ENCODE results near the gene CAPN1.

The CAPN1 gene

DNA sequence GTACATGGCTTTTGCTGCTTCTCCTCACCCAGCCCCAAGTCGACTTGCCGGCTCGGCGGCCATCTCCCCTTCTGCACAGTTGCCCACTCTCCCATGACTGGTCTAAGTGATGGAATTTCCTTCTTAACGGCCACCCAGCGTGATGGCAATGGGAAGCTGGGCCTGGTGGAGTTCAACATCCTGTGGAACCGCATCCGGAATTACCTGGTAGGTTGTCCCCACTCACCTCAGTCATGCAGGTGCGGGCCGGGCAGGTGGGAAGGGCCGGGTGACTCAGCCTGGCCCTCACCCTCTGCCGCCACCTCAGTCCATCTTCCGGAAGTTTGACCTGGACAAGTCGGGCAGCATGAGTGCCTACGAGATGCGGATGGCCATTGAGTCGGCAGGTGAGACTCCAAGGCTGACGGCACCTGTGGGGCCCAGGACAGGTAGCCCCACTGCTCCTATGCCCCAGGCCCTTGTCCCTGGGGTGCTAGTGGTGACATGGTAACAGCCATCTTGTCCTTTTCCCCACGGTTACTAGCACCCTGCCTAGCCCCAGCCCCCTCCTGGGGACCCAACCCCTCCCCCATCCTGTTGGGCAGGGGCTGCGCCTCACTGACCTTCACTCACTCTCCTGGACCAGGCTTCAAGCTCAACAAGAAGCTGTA is 28.1 kb downstream of the CAPN1 start:
- TF ChIP-seq, protein P1, sequence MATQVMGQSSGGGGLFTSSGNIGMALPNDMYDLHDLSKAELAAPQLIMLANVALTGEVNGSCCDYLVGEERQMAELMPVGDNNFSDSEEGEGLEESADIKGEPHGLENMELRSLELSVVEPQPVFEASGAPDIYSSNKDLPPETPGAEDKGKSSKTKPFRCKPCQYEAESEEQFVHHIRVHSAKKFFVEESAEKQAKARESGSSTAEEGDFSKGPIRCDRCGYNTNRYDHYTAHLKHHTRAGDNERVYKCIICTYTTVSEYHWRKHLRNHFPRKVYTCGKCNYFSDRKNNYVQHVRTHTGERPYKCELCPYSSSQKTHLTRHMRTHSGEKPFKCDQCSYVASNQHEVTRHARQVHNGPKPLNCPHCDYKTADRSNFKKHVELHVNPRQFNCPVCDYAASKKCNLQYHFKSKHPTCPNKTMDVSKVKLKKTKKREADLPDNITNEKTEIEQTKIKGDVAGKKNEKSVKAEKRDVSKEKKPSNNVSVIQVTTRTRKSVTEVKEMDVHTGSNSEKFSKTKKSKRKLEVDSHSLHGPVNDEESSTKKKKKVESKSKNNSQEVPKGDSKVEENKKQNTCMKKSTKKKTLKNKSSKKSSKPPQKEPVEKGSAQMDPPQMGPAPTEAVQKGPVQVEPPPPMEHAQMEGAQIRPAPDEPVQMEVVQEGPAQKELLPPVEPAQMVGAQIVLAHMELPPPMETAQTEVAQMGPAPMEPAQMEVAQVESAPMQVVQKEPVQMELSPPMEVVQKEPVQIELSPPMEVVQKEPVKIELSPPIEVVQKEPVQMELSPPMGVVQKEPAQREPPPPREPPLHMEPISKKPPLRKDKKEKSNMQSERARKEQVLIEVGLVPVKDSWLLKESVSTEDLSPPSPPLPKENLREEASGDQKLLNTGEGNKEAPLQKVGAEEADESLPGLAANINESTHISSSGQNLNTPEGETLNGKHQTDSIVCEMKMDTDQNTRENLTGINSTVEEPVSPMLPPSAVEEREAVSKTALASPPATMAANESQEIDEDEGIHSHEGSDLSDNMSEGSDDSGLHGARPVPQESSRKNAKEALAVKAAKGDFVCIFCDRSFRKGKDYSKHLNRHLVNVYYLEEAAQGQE (IDR thresholded peaks at IDR 0.05; ENCODE audit: low read depth): no peak
- TF ChIP-seq, protein P2, sequence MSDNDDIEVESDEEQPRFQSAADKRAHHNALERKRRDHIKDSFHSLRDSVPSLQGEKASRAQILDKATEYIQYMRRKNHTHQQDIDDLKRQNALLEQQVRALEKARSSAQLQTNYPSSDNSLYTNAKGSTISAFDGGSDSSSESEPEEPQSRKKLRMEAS (IDR thresholded peaks at IDR 0.05): no peak
- TF ChIP-seq RAD21 (IDR thresholded peaks at IDR 0.05; ENCODE audit: low read depth) (no peak), EGR1 (IDR thresholded peaks at IDR 0.05) (no peak)

DNA sequence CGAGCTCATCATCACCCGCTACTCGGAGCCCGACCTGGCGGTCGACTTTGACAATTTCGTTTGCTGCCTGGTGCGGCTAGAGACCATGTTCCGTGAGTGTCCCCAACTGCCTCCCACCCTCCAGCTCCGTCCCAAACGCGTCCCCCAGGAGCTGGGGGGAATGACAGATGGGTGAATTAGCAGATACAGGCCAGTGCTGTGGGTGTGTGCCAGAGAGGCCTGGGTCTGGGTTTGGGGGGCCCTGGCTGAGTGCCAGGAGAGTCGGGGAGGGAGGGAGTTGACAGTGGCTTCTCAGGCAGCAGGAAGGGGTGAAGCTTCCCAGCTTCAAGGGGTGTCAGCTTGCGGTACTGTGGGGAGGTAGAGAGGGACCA is 28.6 kb downstream of the CAPN1 start:
- TF ChIP-seq EP300 (IDR thresholded peaks at IDR 0.05; ENCODE audit: borderline replicate concordance): no peak
- 0 out of 2 replicates have a peak, but pooled peaks have one; percentile 16 for TF ChIP-seq NFIC (IDR thresholded peaks at IDR 0.05)
- no peak for TF ChIP-seq TEAD4 (IDR thresholded peaks at IDR 0.05)

DNA sequence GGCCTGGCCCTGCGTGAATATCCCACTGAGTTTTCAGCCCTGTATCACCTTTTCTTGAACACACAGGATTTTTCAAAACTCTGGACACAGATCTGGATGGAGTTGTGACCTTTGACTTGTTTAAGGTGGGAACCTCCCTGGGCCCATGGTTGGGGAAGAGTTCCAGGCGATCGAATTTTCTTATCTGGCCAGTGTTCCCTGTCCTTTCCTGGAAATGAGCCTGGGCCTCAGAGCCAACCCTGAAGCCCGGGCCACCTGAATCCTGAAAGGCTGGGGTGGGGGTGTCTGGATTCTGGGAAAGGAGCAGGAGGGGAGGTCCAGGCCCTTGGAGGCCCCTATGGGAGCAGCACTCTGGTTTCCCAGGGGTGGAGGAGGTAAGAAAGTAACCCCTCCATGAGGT is 29.0 kb downstream of the CAPN1 start:
- TF ChIP-seq NFIC (IDR thresholded peaks at IDR 0.05): no peak
- TF ChIP-seq, protein P1 (IDR thresholded peaks at IDR 0.05; ENCODE audit: low read depth): no peak
- no peak for TF ChIP-seq YY1 (IDR thresholded peaks at IDR 0.05; ENCODE audit: low read depth)
- TF ChIP-seq TAF1 (IDR thresholded peaks at IDR 0.05; ENCODE audit: low read depth): no peak
- TF ChIP-seq TCF12 (IDR thresholded peaks at IDR 0.05; ENCODE audit: low read depth): no peak
- TF ChIP-seq, protein P2 (IDR thresholded peaks at IDR 0.05): no peak
- no peak for TF ChIP-seq CREB1 (IDR thresholded peaks at IDR 0.05; ENCODE audit: low read depth)
- no peak for TF ChIP-seq TEAD4 (IDR thresholded peaks at IDR 0.05)

DNA sequence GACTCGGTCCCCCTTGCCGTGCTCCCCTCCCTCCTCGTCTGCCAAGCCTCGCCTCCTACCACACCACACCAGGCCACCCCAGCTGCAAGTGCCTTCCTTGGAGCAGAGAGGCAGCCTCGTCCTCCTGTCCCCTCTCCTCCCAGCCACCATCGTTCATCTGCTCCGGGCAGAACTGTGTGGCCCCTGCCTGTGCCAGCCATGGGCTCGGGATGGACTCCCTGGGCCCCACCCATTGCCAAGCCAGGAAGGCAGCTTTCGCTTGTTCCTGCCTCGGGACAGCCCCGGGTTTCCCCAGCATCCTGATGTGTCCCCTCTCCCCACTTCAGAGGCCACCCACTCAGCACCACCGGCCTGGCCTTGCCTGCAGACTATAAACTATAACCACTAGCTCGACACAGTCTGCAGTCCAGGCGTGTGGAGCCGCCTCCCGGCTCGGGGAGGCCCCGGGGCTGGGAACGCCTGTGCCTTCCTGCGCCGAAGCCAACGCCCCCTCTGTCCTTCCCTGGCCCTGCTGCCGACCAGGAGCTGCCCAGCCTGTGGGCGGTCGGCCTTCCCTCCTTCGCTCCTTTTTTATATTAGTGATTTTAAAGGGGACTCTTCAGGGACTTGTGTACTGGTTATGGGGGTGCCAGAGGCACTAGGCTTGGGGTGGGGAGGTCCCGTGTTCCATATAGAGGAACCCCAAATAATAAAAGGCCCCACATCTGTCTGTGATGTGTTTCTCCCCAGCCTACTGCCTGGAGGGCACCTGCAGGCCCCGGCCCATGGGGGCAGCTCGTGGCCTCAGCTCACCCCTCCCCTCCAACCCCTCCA is 29.8 kb downstream of the CAPN1 start:
- no peak for TF ChIP-seq TCF12 (IDR thresholded peaks at IDR 0.05; ENCODE audit: low read depth)
- no peak for TF ChIP-seq CREB1 (IDR thresholded peaks at IDR 0.05; ENCODE audit: low read depth)
- no peak for TF ChIP-seq TAF1 (IDR thresholded peaks at IDR 0.05; ENCODE audit: low read depth)
- no peak for TF ChIP-seq YY1 (IDR thresholded peaks at IDR 0.05; ENCODE audit: low read depth)
- TF ChIP-seq, protein P3, sequence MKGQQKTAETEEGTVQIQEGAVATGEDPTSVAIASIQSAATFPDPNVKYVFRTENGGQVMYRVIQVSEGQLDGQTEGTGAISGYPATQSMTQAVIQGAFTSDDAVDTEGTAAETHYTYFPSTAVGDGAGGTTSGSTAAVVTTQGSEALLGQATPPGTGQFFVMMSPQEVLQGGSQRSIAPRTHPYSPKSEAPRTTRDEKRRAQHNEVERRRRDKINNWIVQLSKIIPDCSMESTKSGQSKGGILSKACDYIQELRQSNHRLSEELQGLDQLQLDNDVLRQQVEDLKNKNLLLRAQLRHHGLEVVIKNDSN (IDR thresholded peaks at IDR 0.05): no peak
- no peak for TF ChIP-seq ZBTB7A (IDR thresholded peaks at IDR 0.05; ENCODE audit: low read depth)
- TF ChIP-seq, protein P2 (IDR thresholded peaks at IDR 0.05): no peak
- no peak for TF ChIP-seq EP300 (IDR thresholded peaks at IDR 0.05; ENCODE audit: borderline replicate concordance)
- TF ChIP-seq, protein P1 (IDR thresholded peaks at IDR 0.05; ENCODE audit: low read depth): no peak
- no peak for TF ChIP-seq TEAD4 (IDR thresholded peaks at IDR 0.05)
- TF ChIP-seq FOXM1 (IDR thresholded peaks at IDR 0.05; ENCODE audit: borderline replicate concordance, low read depth): no peak
- no peak for TF ChIP-seq NFIC (IDR thresholded peaks at IDR 0.05)

DNA sequence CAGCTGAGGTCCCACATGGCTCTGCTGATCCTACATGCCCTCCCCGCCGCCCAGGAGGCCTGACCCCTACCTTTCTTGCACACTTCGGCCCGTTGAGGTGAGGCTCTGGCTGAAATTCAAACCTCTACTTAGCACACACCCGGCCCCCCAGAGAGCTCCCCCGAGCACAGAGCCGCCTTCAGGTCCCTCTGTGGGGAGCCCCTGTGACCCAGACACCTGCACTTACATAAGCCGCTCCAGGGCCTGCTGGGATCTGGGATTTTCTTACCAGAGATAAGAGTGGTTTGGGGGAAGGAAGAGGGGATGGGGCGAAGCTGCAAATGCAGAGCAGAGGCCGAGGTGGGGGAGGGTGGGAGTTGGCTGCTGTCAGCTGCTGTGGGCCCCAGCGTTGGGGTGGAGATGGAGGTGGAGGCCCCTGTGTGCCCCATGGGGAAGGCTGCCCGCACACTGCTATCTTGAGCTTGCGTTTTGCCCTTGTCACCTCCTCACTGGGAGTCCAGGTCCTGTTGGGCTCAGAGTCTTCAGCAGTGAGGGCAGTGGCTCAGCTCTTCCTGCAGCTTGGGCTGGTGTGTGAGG is 30.6 kb downstream of the CAPN1 start:
- no peak for TF ChIP-seq YY1 (IDR thresholded peaks at IDR 0.05; ENCODE audit: low read depth)
- no peak for TF ChIP-seq TEAD4 (IDR thresholded peaks at IDR 0.05)
- TF ChIP-seq TCF12 (IDR thresholded peaks at IDR 0.05; ENCODE audit: low read depth): no peak
- TF ChIP-seq EGR1 (IDR thresholded peaks at IDR 0.05): no peak
- TF ChIP-seq CEBPB (IDR thresholded peaks at IDR 0.05): no peak
- no peak for TF ChIP-seq CREB1 (IDR thresholded peaks at IDR 0.05; ENCODE audit: low read depth)
- no peak for TF ChIP-seq TAF1 (IDR thresholded peaks at IDR 0.05; ENCODE audit: low read depth)
- TF ChIP-seq NFIC (IDR thresholded peaks at IDR 0.05): no peak
- TF ChIP-seq, protein P1 (IDR thresholded peaks at IDR 0.05; ENCODE audit: low read depth): no peak
- TF ChIP-seq FOXM1 (IDR thresholded peaks at IDR 0.05; ENCODE audit: borderline replicate concordance, low read depth): no peak
- no peak for TF ChIP-seq EP300 (IDR thresholded peaks at IDR 0.05; ENCODE audit: borderline replicate concordance)
- TF ChIP-seq, protein P2 (IDR thresholded peaks at IDR 0.05): no peak
- TF ChIP-seq RAD21 (IDR thresholded peaks at IDR 0.05; ENCODE audit: low read depth): no peak

Data from Ishikawa (cell line).